ENCODE data around the gene PPRC1. TPM values are rescaled to one million over a fixed set of nuclear protein-coding genes. Genes with fewer than 3 reads are reported as not detected.
A peak's percentile ranks its signal among the peaks of the same experiment; 100 is the strongest.

PPRC1 gene
- total RNA-seq, 1 donor from 2014 or later, result 68.3 TPM

GRCh38 chr10:102096449-102096848 lies 36.4 kb upstream of the PPRC1 start:
- H3K36me3 Mint-ChIP-seq (ENCODE audit: low read depth), result peaks cover 8% of the 10 kb centered on the region
- TF ChIP-seq, protein P1, sequence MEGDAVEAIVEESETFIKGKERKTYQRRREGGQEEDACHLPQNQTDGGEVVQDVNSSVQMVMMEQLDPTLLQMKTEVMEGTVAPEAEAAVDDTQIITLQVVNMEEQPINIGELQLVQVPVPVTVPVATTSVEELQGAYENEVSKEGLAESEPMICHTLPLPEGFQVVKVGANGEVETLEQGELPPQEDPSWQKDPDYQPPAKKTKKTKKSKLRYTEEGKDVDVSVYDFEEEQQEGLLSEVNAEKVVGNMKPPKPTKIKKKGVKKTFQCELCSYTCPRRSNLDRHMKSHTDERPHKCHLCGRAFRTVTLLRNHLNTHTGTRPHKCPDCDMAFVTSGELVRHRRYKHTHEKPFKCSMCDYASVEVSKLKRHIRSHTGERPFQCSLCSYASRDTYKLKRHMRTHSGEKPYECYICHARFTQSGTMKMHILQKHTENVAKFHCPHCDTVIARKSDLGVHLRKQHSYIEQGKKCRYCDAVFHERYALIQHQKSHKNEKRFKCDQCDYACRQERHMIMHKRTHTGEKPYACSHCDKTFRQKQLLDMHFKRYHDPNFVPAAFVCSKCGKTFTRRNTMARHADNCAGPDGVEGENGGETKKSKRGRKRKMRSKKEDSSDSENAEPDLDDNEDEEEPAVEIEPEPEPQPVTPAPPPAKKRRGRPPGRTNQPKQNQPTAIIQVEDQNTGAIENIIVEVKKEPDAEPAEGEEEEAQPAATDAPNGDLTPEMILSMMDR (conservative IDR thresholded peaks at IDR 0.05), result no peak
- no peak overlapping the region for H3K27ac Mint-ChIP-seq (ENCODE audit: unreplicated experiment)
- no peaks in the 10 kb centered on the region for H3K27me3 Mint-ChIP-seq (ENCODE audit: low read depth)
- no peaks in the 10 kb centered on the region for H3K9me3 Mint-ChIP-seq
- no peak overlapping the region for H3K4me3 Mint-ChIP-seq
- H3K4me1 Mint-ChIP-seq, result no peaks in the 10 kb centered on the region
- DNase-seq (ENCODE audit: low read depth, low spot score), result no peak

- TF ChIP-seq, protein P1 (conservative IDR thresholded peaks at IDR 0.05), result no peak
- peaks cover 5% of the 10 kb centered on the region for H3K36me3 Mint-ChIP-seq (ENCODE audit: low read depth)
- no peaks in the 10 kb centered on the region for H3K4me1 Mint-ChIP-seq
- H3K27ac Mint-ChIP-seq (ENCODE audit: unreplicated experiment), result no peak overlapping the region
- H3K4me3 Mint-ChIP-seq, result no peak overlapping the region
- H3K9me3 Mint-ChIP-seq, result no peaks in the 10 kb centered on the region
- DNase-seq (ENCODE audit: low read depth, low spot score), result no peak
- no peaks in the 10 kb centered on the region for H3K27me3 Mint-ChIP-seq (ENCODE audit: low read depth)
These were observed 31.7 kb upstream of the PPRC1 start for GRCh38 chr10:102101152-102101551.

GRCh38 chr10:102102421-102102820 lies 30.4 kb upstream of the PPRC1 start:
- H3K27me3 Mint-ChIP-seq (ENCODE audit: low read depth), result no peaks in the 10 kb centered on the region
- H3K9me3 Mint-ChIP-seq, result no peaks in the 10 kb centered on the region
- no peak for DNase-seq (ENCODE audit: low read depth, low spot score)
- H3K27ac Mint-ChIP-seq (ENCODE audit: unreplicated experiment), result no peak overlapping the region
- H3K4me3 Mint-ChIP-seq, result no peak overlapping the region
- H3K36me3 Mint-ChIP-seq (ENCODE audit: low read depth), result peaks cover 2% of the 10 kb centered on the region
- TF ChIP-seq, protein P1 (conservative IDR thresholded peaks at IDR 0.05), result no peak
- H3K4me1 Mint-ChIP-seq, result no peaks in the 10 kb centered on the region

GRCh38 chr10:102106998-102107397 lies 25.8 kb upstream of the PPRC1 start:
- H3K4me1 Mint-ChIP-seq, result peaks cover 10% of the 10 kb centered on the region
- no peaks in the 10 kb centered on the region for H3K9me3 Mint-ChIP-seq
- peaks cover 19% of the 10 kb centered on the region for H3K36me3 Mint-ChIP-seq (ENCODE audit: low read depth)
- no peak overlapping the region for H3K27ac Mint-ChIP-seq (ENCODE audit: unreplicated experiment)
- TF ChIP-seq, protein P1 (conservative IDR thresholded peaks at IDR 0.05), result no peak
- no peak overlapping the region for H3K4me3 Mint-ChIP-seq
- DNase-seq (ENCODE audit: low read depth, low spot score), result no peak
- H3K27me3 Mint-ChIP-seq (ENCODE audit: low read depth), result no peaks in the 10 kb centered on the region

GRCh38 chr10:102109166-102110116 lies 23.4 kb upstream of the PPRC1 start:
- peak overlapping the region; percentile 10 for H3K4me3 Mint-ChIP-seq
- no peaks in the 10 kb centered on the region for H3K9me3 Mint-ChIP-seq
- no peak for DNase-seq (ENCODE audit: low read depth, low spot score)
- TF ChIP-seq, protein P1 (conservative IDR thresholded peaks at IDR 0.05), result no peak
- no peak overlapping the region for H3K27ac Mint-ChIP-seq (ENCODE audit: unreplicated experiment)
- H3K36me3 Mint-ChIP-seq (ENCODE audit: low read depth), result peaks cover 16% of the 10 kb centered on the region
- H3K4me1 Mint-ChIP-seq, result peaks cover 27% of the 10 kb centered on the region
- no peaks in the 10 kb centered on the region for H3K27me3 Mint-ChIP-seq (ENCODE audit: low read depth)
